ENCODE measurements around the gene TMEM179. TPM values are rescaled to one million over a fixed set of nuclear protein-coding genes. Genes with fewer than 3 reads are reported as not detected.
"Not testable (repeated sequence)": the region's sequence is repeated elsewhere in the genome, so short reads cannot be mapped to it uniquely, and the experiment has no call there.

TMEM179 gene
- not detected for polyA plus RNA-seq (2013, experiment 1 of 2; ENCODE audit: insufficient read length)
- polyA plus RNA-seq (2013, experiment 2 of 2; ENCODE audit: insufficient read length), result not detected

GRCh38 chr14:104604458-104605449 is at the start of gene TMEM179:
Gene TMEM179 (minus strand): TSS chr14:104604772. CDS start chr14:104604741, 31 bp downstream.
- DNase-seq, result peak; percentile 5

GRCh38 chr14:104654119-104654518 is 49.5 kb upstream of the TMEM179 start:
- DNase-seq, result no peak

GRCh38 chr14:104653130-104653920 is 48.8 kb upstream of the TMEM179 start:
- DNase-seq, result not testable (repeated sequence)

GRCh38 chr14:104652386-104652785 is 47.8 kb upstream of the TMEM179 start:
- DNase-seq, result no peak

GRCh38 chr14:104651876-104652260 is 47.3 kb upstream of the TMEM179 start:
- no peak for DNase-seq

GRCh38 chr14:104650981-104651875 is 46.7 kb upstream of the TMEM179 start:
- DNase-seq, result no peak

GRCh38 chr14:104650057-104650980 is 45.7 kb upstream of the TMEM179 start:
- peak; percentile 55 for DNase-seq

GRCh38 chr14:104647467-104648043 is 43.0 kb upstream of the TMEM179 start:
- DNase-seq, result no peak

- DNase-seq, result no peak
Measured at GRCh38 chr14:104644656-104645378, 40.2 kb upstream of the TMEM179 start.

GRCh38 chr14:104644091-104644635 is 39.6 kb upstream of the TMEM179 start:
- DNase-seq, result no peak

- no peak for DNase-seq
Measured at GRCh38 chr14:104643306-104643705, 38.7 kb upstream of the TMEM179 start.

- no peak for DNase-seq
Measured at GRCh38 chr14:104642540-104642868, 37.9 kb upstream of the TMEM179 start.

- DNase-seq, result no peak
Measured at GRCh38 chr14:104641753-104642539, 37.4 kb upstream of the TMEM179 start.

- no peak for DNase-seq
Measured at GRCh38 chr14:104640681-104641080, 36.1 kb upstream of the TMEM179 start.

- DNase-seq, result peak; percentile 29
Measured at GRCh38 chr14:104639885-104640548, 35.4 kb upstream of the TMEM179 start.

GRCh38 chr14:104639471-104639870 is 34.9 kb upstream of the TMEM179 start:
- DNase-seq, result no peak

GRCh38 chr14:104638927-104639450 is 34.4 kb upstream of the TMEM179 start:
- DNase-seq, result no peak

GRCh38 chr14:104638190-104638589 is 33.6 kb upstream of the TMEM179 start:
- DNase-seq, result no peak

Measured in fibroblast of skin of abdomen (primary cell).